GM12878 (cell line): Measurements from ENCODE around the gene CCSER1.

ENCODE experiments used
- CBX3 ChIP-seq: fragments of 200-600 bp; sonication (generic); IDR thresholded peaks from 2 replicates; pipeline ENCODE4 v1.6.1; 2016; ENCODE audit warnings: low read depth, borderline replicate concordance
- ETV6 ChIP-seq, 2 experiments: fragments of 450-650 bp in 1 of 2; IDR thresholded peaks in 1 of 2; conservative IDR thresholded peaks in 1 of 2; 2 replicates each; pipeline ENCODE4 v1.6.1; 2014; ENCODE audit warnings: antibody characterized with exemption in 1 of 2, borderline replicate concordance in 1 of 2, low read depth in 1 of 2, mild to moderate bottlenecking in 1 of 2, moderate library complexity in 1 of 2
- FOXK2 ChIP-seq: fragments of 450-650 bp; IDR thresholded peaks from 2 replicates; pipeline ENCODE4 v1.6.1; 2017; ENCODE audit warnings: mild to moderate bottlenecking, moderate library complexity
- KDM1A ChIP-seq: fragments of 200-600 bp; sonication (generic); IDR thresholded peaks from 2 replicates; pipeline ENCODE4 v1.6.1; 2016; ENCODE audit warnings: borderline replicate concordance
- POLR2A ChIP-seq: IDR thresholded peaks from 2 replicates; pipeline ENCODE4 v1.6.1; 2011; ENCODE audit warnings: low read depth, mild to moderate bottlenecking, low read length

GRCh38 chr4:90128961-90129495, 1.8 kb downstream of the CCSER1 start:
- TF ChIP-seq POLR2A (no peak), FOXK2 (no peak), ETV6 (conservative IDR thresholded peaks at IDR 0.05 in 1 of 2, IDR thresholded peaks at IDR 0.05 in 1 of 2; ENCODE audit: borderline replicate concordance in 1 of 2, low read depth in 1 of 2) (no peak), KDM1A (no peak), CBX3 (no peak)
